HepG2 (cell line): ENCODE results near the gene MGARP. TPM values are rescaled to one million over a fixed set of nuclear protein-coding genes. Genes with fewer than 3 reads are reported as not detected.

Experiments used
- FIP1L1 ChIP-seq: fragments of 200-400 bp; formaldehyde crosslinking; IDR thresholded peaks from 2 replicates; pipeline ENCODE4 v1.6.1; 2018; ENCODE audit warnings: low read depth, mild to moderate bottlenecking, low read length, moderate library complexity, borderline replicate concordance; ENCODE audit not compliant: insufficient read depth
- ZFP1 ChIP-seq: IDR thresholded peaks from 2 replicates; pipeline ENCODE4 v1.6.1; 2016
- ZFP91 ChIP-seq: sonication (generic); formaldehyde crosslinking; IDR thresholded peaks from 2 replicates; pipeline ENCODE4 v1.9.0; 2022; ENCODE audit warnings: missing genetic modification reagents, mild to moderate bottlenecking, borderline replicate concordance
- ZNF10 ChIP-seq: sonication (generic); formaldehyde crosslinking; IDR thresholded peaks from 2 replicates; pipeline ENCODE4 v1.4.0; 2020; ENCODE audit warnings: mild to moderate bottlenecking, low read depth, missing genetic modification reagents, borderline replicate concordance
- ZNF318 ChIP-seq: sonication (generic); formaldehyde crosslinking; IDR thresholded peaks from 2 replicates; pipeline ENCODE4 v1.4.0; 2020; ENCODE audit warnings: mild to moderate bottlenecking, missing genetic modification reagents
- ZNF746 ChIP-seq: sonication (generic); formaldehyde crosslinking; IDR thresholded peaks from 2 replicates; pipeline ENCODE4 v1.8.0; 2022; ENCODE audit warnings: mild to moderate bottlenecking, missing genetic modification reagents
- polyA plus RNA-seq, 8 experiments: library from polyadenylated mRNA; depleted of rRNA in 3 of 8; stranded (reverse) in 7 of 8; unstranded in 1 of 8; fragments of >200 nt; fragmentation: Illumina TruSeq in 4 of 8; extraction: Trizol in 4 of 8; gene quantifications; 2 replicates each; pipeline versions ENCODE4 v1.2.1 to v1.2.3, GENCODE V29; 2011 to 2016; ENCODE audit warnings: low read depth in 4 of 8, missing spikeins in 1 of 8, mixed read lengths in 1 of 8; ENCODE audit not compliant: insufficient read depth in 1 of 8
- total RNA-seq, 5 experiments: library from RNA; depleted of rRNA; stranded (reverse); fragments of >200 nt; fragmentation: Illumina TruSeq; extraction: Trizol; gene quantifications; 2 replicates each; pipeline ENCODE4 v1.2.3, GENCODE V29; 2016; ENCODE audit warnings: low read depth in 1 of 5
- TF ChIP-seq, protein P1 (sequence below): sonication (generic); formaldehyde crosslinking; IDR thresholded peaks from 2 replicates; pipeline ENCODE4 v1.4.0; 2020; ENCODE audit warnings: missing genetic modification reagents, borderline replicate concordance
- TF ChIP-seq, protein P2 (sequence below): IDR thresholded peaks from 2 replicates; pipeline ENCODE4 v1.6.1; 2016; ENCODE audit warnings: missing compliant biosample characterization, missing genetic modification reagents, borderline replicate concordance
- TF ChIP-seq, protein P3 (sequence below): IDR thresholded peaks from 2 replicates; pipeline ENCODE4 v1.4.0; 2020; ENCODE audit warnings: mild to moderate bottlenecking, missing genetic modification reagents

Gene MGARP
- total and polyA plus RNA-seq, 2 of the 13 experiments (the other 11 are each of a cell fraction or from before 2014, with no cell fraction given), result 0.11 to 0.13 TPM

DNA sequence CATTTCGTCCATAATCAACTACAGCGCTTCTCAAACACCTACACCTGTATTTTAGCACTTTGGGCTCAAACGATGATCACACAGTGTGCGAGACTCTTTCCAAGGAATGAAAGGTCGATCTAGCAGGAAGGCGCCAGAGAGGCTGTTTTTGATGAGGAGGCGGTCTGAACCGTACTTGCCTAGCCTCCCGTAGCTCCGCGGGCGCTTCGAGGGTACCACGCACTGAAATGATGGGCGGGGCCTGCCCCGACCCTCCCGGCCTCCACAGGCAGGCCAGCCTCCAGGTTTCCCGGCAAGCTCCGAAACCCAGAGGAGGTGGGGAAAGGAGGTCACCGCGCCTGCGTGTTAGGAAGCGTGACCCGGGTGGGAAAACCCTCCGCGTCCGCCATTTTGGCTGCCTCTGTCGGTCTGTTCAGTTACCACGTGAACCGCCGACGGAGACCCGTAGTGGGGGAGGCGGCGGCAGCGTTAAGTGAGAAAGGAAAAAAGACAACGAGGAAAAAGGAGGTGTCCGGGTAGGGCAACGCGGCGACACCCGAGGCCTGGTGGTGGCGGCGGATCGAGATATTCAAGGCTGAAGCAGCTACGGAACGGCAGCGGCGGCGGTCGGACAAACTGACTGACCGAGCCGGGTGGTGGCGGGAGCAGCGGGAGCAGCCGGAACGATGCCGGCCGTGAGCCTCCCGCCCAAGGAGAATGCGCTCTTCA lies 21.2 kb upstream of the MGARP start, which contains the start of gene NAA15 (continued):
- TF ChIP-seq, protein P1, sequence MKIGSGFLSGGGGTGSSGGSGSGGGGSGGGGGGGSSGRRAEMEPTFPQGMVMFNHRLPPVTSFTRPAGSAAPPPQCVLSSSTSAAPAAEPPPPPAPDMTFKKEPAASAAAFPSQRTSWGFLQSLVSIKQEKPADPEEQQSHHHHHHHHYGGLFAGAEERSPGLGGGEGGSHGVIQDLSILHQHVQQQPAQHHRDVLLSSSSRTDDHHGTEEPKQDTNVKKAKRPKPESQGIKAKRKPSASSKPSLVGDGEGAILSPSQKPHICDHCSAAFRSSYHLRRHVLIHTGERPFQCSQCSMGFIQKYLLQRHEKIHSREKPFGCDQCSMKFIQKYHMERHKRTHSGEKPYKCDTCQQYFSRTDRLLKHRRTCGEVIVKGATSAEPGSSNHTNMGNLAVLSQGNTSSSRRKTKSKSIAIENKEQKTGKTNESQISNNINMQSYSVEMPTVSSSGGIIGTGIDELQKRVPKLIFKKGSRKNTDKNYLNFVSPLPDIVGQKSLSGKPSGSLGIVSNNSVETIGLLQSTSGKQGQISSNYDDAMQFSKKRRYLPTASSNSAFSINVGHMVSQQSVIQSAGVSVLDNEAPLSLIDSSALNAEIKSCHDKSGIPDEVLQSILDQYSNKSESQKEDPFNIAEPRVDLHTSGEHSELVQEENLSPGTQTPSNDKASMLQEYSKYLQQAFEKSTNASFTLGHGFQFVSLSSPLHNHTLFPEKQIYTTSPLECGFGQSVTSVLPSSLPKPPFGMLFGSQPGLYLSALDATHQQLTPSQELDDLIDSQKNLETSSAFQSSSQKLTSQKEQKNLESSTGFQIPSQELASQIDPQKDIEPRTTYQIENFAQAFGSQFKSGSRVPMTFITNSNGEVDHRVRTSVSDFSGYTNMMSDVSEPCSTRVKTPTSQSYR, result no peak
- no peak for TF ChIP-seq FIP1L1
- peak; percentile 53; the same call in 1 of the 2 replicates for TF ChIP-seq ZNF746 (CRISPR knock-in tag)
- no peak for TF ChIP-seq ZNF318 (CRISPR knock-in tag)
- peak; percentile 82; the same call in 1 of the 2 replicates for TF ChIP-seq ZFP91 (CRISPR knock-in tag)
- no peak for TF ChIP-seq ZNF10 (CRISPR knock-in tag)
- TF ChIP-seq, protein P2, sequence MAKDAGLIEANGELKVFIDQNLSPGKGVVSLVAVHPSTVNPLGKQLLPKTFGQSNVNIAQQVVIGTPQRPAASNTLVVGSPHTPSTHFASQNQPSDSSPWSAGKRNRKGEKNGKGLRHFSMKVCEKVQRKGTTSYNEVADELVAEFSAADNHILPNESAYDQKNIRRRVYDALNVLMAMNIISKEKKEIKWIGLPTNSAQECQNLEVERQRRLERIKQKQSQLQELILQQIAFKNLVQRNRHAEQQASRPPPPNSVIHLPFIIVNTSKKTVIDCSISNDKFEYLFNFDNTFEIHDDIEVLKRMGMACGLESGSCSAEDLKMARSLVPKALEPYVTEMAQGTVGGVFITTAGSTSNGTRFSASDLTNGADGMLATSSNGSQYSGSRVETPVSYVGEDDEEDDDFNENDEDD (CRISPR knock-in tag), result peak; percentile 86; the same call in 1 of the 2 replicates
- no peak for TF ChIP-seq ZFP1
- TF ChIP-seq, protein P3, sequence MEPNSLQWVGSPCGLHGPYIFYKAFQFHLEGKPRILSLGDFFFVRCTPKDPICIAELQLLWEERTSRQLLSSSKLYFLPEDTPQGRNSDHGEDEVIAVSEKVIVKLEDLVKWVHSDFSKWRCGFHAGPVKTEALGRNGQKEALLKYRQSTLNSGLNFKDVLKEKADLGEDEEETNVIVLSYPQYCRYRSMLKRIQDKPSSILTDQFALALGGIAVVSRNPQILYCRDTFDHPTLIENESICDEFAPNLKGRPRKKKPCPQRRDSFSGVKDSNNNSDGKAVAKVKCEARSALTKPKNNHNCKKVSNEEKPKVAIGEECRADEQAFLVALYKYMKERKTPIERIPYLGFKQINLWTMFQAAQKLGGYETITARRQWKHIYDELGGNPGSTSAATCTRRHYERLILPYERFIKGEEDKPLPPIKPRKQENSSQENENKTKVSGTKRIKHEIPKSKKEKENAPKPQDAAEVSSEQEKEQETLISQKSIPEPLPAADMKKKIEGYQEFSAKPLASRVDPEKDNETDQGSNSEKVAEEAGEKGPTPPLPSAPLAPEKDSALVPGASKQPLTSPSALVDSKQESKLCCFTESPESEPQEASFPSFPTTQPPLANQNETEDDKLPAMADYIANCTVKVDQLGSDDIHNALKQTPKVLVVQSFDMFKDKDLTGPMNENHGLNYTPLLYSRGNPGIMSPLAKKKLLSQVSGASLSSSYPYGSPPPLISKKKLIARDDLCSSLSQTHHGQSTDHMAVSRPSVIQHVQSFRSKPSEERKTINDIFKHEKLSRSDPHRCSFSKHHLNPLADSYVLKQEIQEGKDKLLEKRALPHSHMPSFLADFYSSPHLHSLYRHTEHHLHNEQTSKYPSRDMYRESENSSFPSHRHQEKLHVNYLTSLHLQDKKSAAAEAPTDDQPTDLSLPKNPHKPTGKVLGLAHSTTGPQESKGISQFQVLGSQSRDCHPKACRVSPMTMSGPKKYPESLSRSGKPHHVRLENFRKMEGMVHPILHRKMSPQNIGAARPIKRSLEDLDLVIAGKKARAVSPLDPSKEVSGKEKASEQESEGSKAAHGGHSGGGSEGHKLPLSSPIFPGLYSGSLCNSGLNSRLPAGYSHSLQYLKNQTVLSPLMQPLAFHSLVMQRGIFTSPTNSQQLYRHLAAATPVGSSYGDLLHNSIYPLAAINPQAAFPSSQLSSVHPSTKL (CRISPR knock-in tag), result peak; percentile 12; the same call in 1 of the 2 replicates
